ENCODE measurements around the gene RNF41. TPM values are rescaled to one million over a fixed set of nuclear protein-coding genes. Genes with fewer than 3 reads are reported as not detected.

Gene RNF41
- total and polyA plus RNA-seq, 2 of the 13 experiments (the other 11 are each of a cell fraction or from before 2014, with no cell fraction given) = 27.1 to 39.4 TPM

GRCh38 chr12:56189918-56190694 lies 31.6 kb downstream of the RNF41 start (continued):
- peak; percentile 81 for TF ChIP-seq ZNF687 (CRISPR knock-in tag; IDR thresholded peaks at IDR 0.05)
- no peak for TF ChIP-seq RARA (CRISPR knock-in tag; IDR thresholded peaks at IDR 0.05)
- TF ChIP-seq MIER3 (CRISPR knock-in tag; IDR thresholded peaks at IDR 0.05; ENCODE audit: borderline replicate concordance) = peak; percentile 65; the same call in 1 of the 2 replicates
- no peak for TF ChIP-seq MNT (IDR thresholded peaks at IDR 0.05)
- peak; percentile 69 for TF ChIP-seq TOPORS (CRISPR knock-in tag; IDR thresholded peaks at IDR 0.05)
- TF ChIP-seq SMAD3 (CRISPR knock-in tag; IDR thresholded peaks at IDR 0.05) = peak; percentile 93; the same call in 1 of the 2 replicates
- TF ChIP-seq HMG20B (CRISPR knock-in tag; conservative IDR thresholded peaks at IDR 0.05) = 0 out of 2 replicates have a peak, but pooled peaks have one; percentile 38
- TF ChIP-seq GABPA (IDR thresholded peaks at IDR 0.05; ENCODE audit: low read depth, low read length) = peak; percentile 53
- TF ChIP-seq GABPA (CRISPR knock-in tag; IDR thresholded peaks at IDR 0.05; ENCODE audit: low read depth) = peak; percentile 88
- 0 out of 2 replicates have a peak, but pooled peaks have one; percentile 41 for TF ChIP-seq CREBL2 (CRISPR knock-in tag; IDR thresholded peaks at IDR 0.05; ENCODE audit: borderline replicate concordance)
- 0 out of 2 replicates have a peak, but pooled peaks have one; percentile 22 for TF ChIP-seq CC2D1A (CRISPR knock-in tag; IDR thresholded peaks at IDR 0.05)
- TF ChIP-seq JUN (CRISPR knock-in tag; IDR thresholded peaks at IDR 0.05) = 0 out of 2 replicates have a peak, but pooled peaks have one; percentile 44
- TF ChIP-seq ZNF512B (CRISPR knock-in tag; IDR thresholded peaks at IDR 0.05; ENCODE audit: borderline replicate concordance) = no peak
- TF ChIP-seq ZNF615 (CRISPR knock-in tag; IDR thresholded peaks at IDR 0.05; ENCODE audit: borderline replicate concordance) = no peak
- peak; percentile 72 for TF ChIP-seq ASH2L (IDR thresholded peaks at IDR 0.05; ENCODE audit: insufficient read length, low read depth, low read length)
- TF ChIP-seq ZGPAT (CRISPR knock-in tag; IDR thresholded peaks at IDR 0.05) = peak; percentile 76
- TF ChIP-seq TP53 (CRISPR knock-in tag; conservative IDR thresholded peaks at IDR 0.05) = 0 out of 2 replicates have a peak, but pooled peaks have one; percentile 53
- TF ChIP-seq PHF8 (CRISPR knock-in tag; IDR thresholded peaks at IDR 0.05) = peak; percentile 80
- TF ChIP-seq RXRB (CRISPR knock-in tag; IDR thresholded peaks at IDR 0.05; ENCODE audit: borderline replicate concordance) = peak; percentile 54; the same call in 1 of the 2 replicates

Data from HepG2 (cell line).